K562 (cell line): ENCODE data around the gene TLCD1. TPM values are rescaled to one million over a fixed set of nuclear protein-coding genes. Genes with fewer than 3 reads are reported as not detected.

Experiments
- CHAMP1 ChIP-seq: fragments of 450-650 bp; IDR thresholded peaks from 2 replicates; pipeline ENCODE4 v1.6.1; 2016; ENCODE audit warnings: mild to moderate bottlenecking
- E4F1 ChIP-seq: fragments of 250-450 bp; sonication (Bioruptor Pico); IDR thresholded peaks from 2 replicates; pipeline ENCODE4 v1.5.0; 2021; ENCODE audit warnings: mild to moderate bottlenecking, borderline replicate concordance
- GTF2B ChIP-seq: IDR thresholded peaks from 2 replicates; pipeline ENCODE4 v1.6.1; 2011; ENCODE audit not compliant: insufficient read length; ENCODE audit errors: extremely low read depth
- HNRNPL ChIP-seq: fragments of 200-400 bp; formaldehyde crosslinking; IDR thresholded peaks from 2 replicates; pipeline ENCODE4 v1.6.1; 2017; ENCODE audit warnings: low read depth, mild to moderate bottlenecking, low read length
- IRF2 ChIP-seq: sonication (generic); formaldehyde crosslinking; IDR thresholded peaks from 2 replicates; pipeline ENCODE4 v1.8.1; 2022; ENCODE audit warnings: mild to moderate bottlenecking, missing genetic modification reagents
- MNT ChIP-seq, 2 experiments: fragments of 450-650 bp; conservative IDR thresholded peaks; 2 replicates each; pipeline ENCODE4 v1.6.1; 2017; ENCODE audit warnings: mild to moderate bottlenecking in 2 of 2, moderate library complexity in 2 of 2
- MYNN ChIP-seq, 2 experiments: sonication (generic); formaldehyde crosslinking in 1 of 2; IDR thresholded peaks; 2 replicates each; pipeline versions ENCODE4 v1.5.0 to v1.6.1; 2016 to 2020; ENCODE audit warnings: antibody characterized with exemption in 1 of 2, missing genetic modification reagents in 1 of 2
- NCOA1 ChIP-seq: fragments of 450-650 bp; IDR thresholded peaks from 2 replicates; pipeline ENCODE4 v1.6.1; 2016; ENCODE audit warnings: low read depth
- PATZ1 ChIP-seq: fragments of 250-450 bp; sonication (Bioruptor Pico); IDR thresholded peaks from 2 replicates; pipeline ENCODE4 v1.5.0; 2020; ENCODE audit warnings: mild to moderate bottlenecking, borderline replicate concordance
- PCBP2 ChIP-seq: fragments of 200-400 bp; formaldehyde crosslinking; IDR thresholded peaks from 2 replicates; pipeline ENCODE4 v1.6.1; 2018; ENCODE audit warnings: low read length, low read depth, mild to moderate bottlenecking, moderate library complexity; ENCODE audit not compliant: poor library complexity, severe bottlenecking
- TARDBP ChIP-seq: fragments of 450-650 bp; IDR thresholded peaks from 2 replicates; pipeline ENCODE4 v1.6.1; 2016
- THAP12 ChIP-seq: fragments of 250-450 bp; sonication (Bioruptor Pico); IDR thresholded peaks from 2 replicates; pipeline ENCODE4 v1.9.0; 2021; ENCODE audit warnings: mild to moderate bottlenecking, inconsistent platforms
- polyA plus RNA-seq, 8 experiments: library from polyadenylated mRNA; depleted of rRNA in 4 of 8; stranded (reverse) in 5 of 8; unstranded in 3 of 8; fragments of >200 nt; fragmentation: Nextera tagmentation in 2 of 8; fragmentation: Illumina TruSeq in 1 of 8; extraction: Ambion mirVana in 2 of 8; extraction: Trizol in 1 of 8; gene quantifications; 2 replicates each; pipeline versions ENCODE4 v1.2.1 to v1.2.3, GENCODE V29; 2011 to 2014; ENCODE audit warnings: inconsistent platforms in 1 of 8, missing spikeins in 1 of 8
- total RNA-seq, 7 experiments: library from RNA; depleted of rRNA in 6 of 7; stranded (reverse); fragments of >200 nt in 6 of 7; fragmentation: Illumina TruSeq in 2 of 7; extraction: Trizol in 2 of 7; gene quantifications; 2 replicates each; pipeline versions ENCODE4 v1.2.1 to v1.2.3, GENCODE V29; 2011 to 2021; ENCODE audit warnings: low replicate concordance in 1 of 7

Gene TLCD1
- total and polyA plus RNA-seq, 9 of the 15 experiments (the other 6 are each of a cell fraction or from before 2014, with no cell fraction given) = 6.8 to 37.7 (median 21.7) TPM

GRCh38 chr17:28725166-28725659 is 820 bp downstream of the TLCD1 start (continued):
- TF ChIP-seq MNT (conservative IDR thresholded peaks at IDR 0.05) = no peak
- TF ChIP-seq TARDBP = no peak
- TF ChIP-seq E4F1 (CRISPR knock-in tag) = peak; percentile 60; the same call in 1 of the 2 replicates
- no peak for TF ChIP-seq IRF2 (CRISPR knock-in tag)
- TF ChIP-seq HNRNPL = no peak
- TF ChIP-seq MYNN (IDR thresholded peaks at IDR 0.05) = peak; percentile 73; the same call in 1 of the 2 replicates
- no peak for TF ChIP-seq MYNN (CRISPR knock-in tag; IDR thresholded peaks at IDR 0.05)
- TF ChIP-seq NCOA1 = no peak
- TF ChIP-seq PCBP2 = no peak
- no peak for TF ChIP-seq CHAMP1
- peak; percentile 73 for TF ChIP-seq PATZ1 (CRISPR knock-in tag)
- TF ChIP-seq GTF2B = no peak
- no peak for TF ChIP-seq THAP12 (CRISPR knock-in tag)
